Measurements from ENCODE around the gene NPHS2. TPM values are rescaled to one million over a fixed set of nuclear protein-coding genes. Genes with fewer than 3 reads are reported as not detected.

NPHS2 gene
- total RNA-seq, 1 experiment from 2014 or later, result not detected

DNA sequence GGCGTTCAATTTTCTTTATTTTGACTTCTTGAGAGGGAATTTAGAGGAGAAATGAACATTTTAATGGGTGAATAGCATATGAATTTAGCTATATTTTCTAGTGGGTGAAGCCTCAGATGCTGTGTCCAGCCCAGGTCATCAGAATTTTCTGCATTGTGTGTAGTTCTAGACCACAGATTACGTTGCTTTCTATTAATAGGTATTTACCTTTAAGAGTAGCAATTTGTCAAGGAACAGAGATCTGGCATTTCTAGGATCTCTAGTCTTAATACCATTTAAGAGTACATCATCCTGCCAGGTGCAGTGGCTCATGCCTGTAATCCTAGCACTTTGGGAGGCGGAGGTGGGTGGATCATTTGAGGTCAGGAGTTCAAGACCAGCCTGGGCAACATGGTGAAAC lies 36.6 kb upstream of the NPHS2 start:
- no peak for ATAC-seq
- Mint-ChIP-seq H3K4me1 (no peaks in the 10 kb centered on the region), H3K27me3 (ENCODE audit: low read depth) (no peaks in the 10 kb centered on the region; the same call in 1 of the 2 replicates), H3K27ac (no peak overlapping the region), H3K4me3 (no peak overlapping the region), H3K36me3 (no peaks in the 10 kb centered on the region), H3K9me3 (no peaks in the 10 kb centered on the region)
- ChIA-PET POLR2A (no interaction called here), CTCF (no interaction called here)
- no peak for DNase-seq (ENCODE audit: low spot score)
- TF ChIP-seq NFYB (CRISPR knock-in tag; conservative IDR thresholded peaks at IDR 0.05; ENCODE audit: low read depth) (no peak), FOXK1 (CRISPR knock-in tag; IDR thresholded peaks at IDR 0.05) (no peak), ZNF263 (CRISPR knock-in tag; IDR thresholded peaks at IDR 0.05; ENCODE audit: low read depth) (no peak), ESRRA (CRISPR knock-in tag; IDR thresholded peaks at IDR 0.05; ENCODE audit: borderline replicate concordance) (no peak), NFE2L1 (CRISPR knock-in tag; IDR thresholded peaks at IDR 0.05) (no peak), TEAD4 (CRISPR knock-in tag; IDR thresholded peaks at IDR 0.05) (no peak)
- TF ChIP-seq, protein P1, sequence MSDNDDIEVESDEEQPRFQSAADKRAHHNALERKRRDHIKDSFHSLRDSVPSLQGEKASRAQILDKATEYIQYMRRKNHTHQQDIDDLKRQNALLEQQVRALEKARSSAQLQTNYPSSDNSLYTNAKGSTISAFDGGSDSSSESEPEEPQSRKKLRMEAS (CRISPR knock-in tag; IDR thresholded peaks at IDR 0.05), result no peak
- TF ChIP-seq, protein P2, sequence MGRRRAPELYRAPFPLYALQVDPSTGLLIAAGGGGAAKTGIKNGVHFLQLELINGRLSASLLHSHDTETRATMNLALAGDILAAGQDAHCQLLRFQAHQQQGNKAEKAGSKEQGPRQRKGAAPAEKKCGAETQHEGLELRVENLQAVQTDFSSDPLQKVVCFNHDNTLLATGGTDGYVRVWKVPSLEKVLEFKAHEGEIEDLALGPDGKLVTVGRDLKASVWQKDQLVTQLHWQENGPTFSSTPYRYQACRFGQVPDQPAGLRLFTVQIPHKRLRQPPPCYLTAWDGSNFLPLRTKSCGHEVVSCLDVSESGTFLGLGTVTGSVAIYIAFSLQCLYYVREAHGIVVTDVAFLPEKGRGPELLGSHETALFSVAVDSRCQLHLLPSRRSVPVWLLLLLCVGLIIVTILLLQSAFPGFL (CRISPR knock-in tag; IDR thresholded peaks at IDR 0.05; ENCODE audit: borderline replicate concordance), result no peak

DNA sequence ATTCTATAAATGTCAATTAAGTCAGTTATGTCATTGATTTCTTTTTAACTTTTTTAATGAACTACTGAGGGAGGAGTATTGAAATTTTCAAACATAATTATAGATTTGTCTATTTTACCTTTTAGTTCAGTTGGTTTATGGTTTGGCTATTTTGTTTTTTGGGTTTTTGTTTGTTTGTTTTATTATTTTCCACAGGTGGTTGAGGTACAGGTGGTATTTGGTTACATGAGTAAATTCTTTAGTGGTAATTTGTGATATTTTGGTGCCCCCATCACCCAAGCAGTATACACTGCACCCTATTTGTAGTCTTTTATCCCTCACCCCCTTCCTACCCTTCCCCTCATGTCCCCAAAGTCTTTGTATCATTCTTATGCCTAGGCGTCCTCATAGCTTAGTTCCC lies 25.3 kb upstream of the NPHS2 start:
- H3K4me3 Mint-ChIP-seq, result no peak overlapping the region
- ATAC-seq, result no peak
- no peak for DNase-seq (ENCODE audit: low spot score)
- H3K27ac Mint-ChIP-seq, result no peak overlapping the region
- TF ChIP-seq, protein P3, sequence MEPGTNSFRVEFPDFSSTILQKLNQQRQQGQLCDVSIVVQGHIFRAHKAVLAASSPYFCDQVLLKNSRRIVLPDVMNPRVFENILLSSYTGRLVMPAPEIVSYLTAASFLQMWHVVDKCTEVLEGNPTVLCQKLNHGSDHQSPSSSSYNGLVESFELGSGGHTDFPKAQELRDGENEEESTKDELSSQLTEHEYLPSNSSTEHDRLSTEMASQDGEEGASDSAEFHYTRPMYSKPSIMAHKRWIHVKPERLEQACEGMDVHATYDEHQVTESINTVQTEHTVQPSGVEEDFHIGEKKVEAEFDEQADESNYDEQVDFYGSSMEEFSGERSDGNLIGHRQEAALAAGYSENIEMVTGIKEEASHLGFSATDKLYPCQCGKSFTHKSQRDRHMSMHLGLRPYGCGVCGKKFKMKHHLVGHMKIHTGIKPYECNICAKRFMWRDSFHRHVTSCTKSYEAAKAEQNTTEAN (CRISPR knock-in tag; IDR thresholded peaks at IDR 0.05), result no peak
- TF ChIP-seq FOXJ3 (CRISPR knock-in tag; IDR thresholded peaks at IDR 0.05; ENCODE audit: borderline replicate concordance) (no peak), PRRX2 (CRISPR knock-in tag; IDR thresholded peaks at IDR 0.05) (no peak), ZNF232 (CRISPR knock-in tag; IDR thresholded peaks at IDR 0.05) (no peak)
- TF ChIP-seq, protein P4, sequence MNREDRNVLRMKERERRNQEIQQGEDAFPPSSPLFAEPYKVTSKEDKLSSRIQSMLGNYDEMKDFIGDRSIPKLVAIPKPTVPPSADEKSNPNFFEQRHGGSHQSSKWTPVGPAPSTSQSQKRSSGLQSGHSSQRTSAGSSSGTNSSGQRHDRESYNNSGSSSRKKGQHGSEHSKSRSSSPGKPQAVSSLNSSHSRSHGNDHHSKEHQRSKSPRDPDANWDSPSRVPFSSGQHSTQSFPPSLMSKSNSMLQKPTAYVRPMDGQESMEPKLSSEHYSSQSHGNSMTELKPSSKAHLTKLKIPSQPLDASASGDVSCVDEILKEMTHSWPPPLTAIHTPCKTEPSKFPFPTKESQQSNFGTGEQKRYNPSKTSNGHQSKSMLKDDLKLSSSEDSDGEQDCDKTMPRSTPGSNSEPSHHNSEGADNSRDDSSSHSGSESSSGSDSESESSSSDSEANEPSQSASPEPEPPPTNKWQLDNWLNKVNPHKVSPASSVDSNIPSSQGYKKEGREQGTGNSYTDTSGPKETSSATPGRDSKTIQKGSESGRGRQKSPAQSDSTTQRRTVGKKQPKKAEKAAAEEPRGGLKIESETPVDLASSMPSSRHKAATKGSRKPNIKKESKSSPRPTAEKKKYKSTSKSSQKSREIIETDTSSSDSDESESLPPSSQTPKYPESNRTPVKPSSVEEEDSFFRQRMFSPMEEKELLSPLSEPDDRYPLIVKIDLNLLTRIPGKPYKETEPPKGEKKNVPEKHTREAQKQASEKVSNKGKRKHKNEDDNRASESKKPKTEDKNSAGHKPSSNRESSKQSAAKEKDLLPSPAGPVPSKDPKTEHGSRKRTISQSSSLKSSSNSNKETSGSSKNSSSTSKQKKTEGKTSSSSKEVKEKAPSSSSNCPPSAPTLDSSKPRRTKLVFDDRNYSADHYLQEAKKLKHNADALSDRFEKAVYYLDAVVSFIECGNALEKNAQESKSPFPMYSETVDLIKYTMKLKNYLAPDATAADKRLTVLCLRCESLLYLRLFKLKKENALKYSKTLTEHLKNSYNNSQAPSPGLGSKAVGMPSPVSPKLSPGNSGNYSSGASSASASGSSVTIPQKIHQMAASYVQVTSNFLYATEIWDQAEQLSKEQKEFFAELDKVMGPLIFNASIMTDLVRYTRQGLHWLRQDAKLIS (CRISPR knock-in tag; IDR thresholded peaks at IDR 0.05; ENCODE audit: borderline replicate concordance), result no peak
- TF ChIP-seq, protein P5, sequence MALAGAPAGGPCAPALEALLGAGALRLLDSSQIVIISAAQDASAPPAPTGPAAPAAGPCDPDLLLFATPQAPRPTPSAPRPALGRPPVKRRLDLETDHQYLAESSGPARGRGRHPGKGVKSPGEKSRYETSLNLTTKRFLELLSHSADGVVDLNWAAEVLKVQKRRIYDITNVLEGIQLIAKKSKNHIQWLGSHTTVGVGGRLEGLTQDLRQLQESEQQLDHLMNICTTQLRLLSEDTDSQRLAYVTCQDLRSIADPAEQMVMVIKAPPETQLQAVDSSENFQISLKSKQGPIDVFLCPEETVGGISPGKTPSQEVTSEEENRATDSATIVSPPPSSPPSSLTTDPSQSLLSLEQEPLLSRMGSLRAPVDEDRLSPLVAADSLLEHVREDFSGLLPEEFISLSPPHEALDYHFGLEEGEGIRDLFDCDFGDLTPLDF (CRISPR knock-in tag; IDR thresholded peaks at IDR 0.05), result no peak
- no peaks in the 10 kb centered on the region for H3K4me1 Mint-ChIP-seq
- peaks cover 8% of the 10 kb centered on the region for H3K27me3 Mint-ChIP-seq (ENCODE audit: low read depth)
- ChIA-PET CTCF (interaction anchor here (1.7 kb wide), 1 partner anchor 214 kb away, joined by 6 read pairs; no protein-coding TSS in a partner anchor), POLR2A (no interaction called here)
- H3K9me3 Mint-ChIP-seq, result peaks cover 24% of the 10 kb centered on the region
- peaks cover 9% of the 10 kb centered on the region for H3K36me3 Mint-ChIP-seq

DNA sequence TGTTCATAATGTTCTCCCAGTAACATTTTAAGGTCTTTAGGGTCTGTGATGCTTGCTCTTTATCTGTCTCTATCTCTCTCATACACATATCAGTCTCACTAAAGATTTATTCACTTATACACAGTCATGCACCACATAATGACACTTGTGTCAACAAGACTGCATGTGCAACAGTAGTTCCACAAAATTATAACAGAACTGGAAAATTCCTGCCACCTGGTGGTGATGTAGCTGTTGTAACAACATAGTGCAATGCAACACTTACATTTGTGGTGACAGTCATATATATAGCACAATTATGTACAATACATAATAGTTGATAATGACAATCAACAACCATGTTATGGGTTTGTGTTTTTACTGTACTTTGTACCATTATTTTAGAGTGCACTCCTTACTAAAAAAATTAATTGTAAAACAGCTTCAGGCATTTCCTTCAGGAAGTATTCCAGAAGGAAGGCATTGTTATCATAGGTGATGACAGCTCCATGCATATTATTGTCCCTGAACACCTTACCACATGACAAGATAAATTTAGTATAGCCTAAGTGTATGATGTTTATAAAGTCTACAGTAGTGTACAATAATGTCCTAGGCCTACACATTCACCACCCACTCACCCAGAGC lies 24.0 kb upstream of the NPHS2 start:
- ChIA-PET POLR2A (no interaction called here), CTCF (interaction anchor here (0.5 to 1.7 kb wide), 9 partner anchors 8 to 405 kb away, joined by 3 to 6 read pairs (median 3); partner anchors contain the start of gene TDRD5)
- no peaks in the 10 kb centered on the region for H3K4me1 Mint-ChIP-seq
- TF ChIP-seq TEAD1 (CRISPR knock-in tag; IDR thresholded peaks at IDR 0.05) (no peak), GABPB1 (CRISPR knock-in tag; IDR thresholded peaks at IDR 0.05) (no peak)
- TF ChIP-seq, protein P6, sequence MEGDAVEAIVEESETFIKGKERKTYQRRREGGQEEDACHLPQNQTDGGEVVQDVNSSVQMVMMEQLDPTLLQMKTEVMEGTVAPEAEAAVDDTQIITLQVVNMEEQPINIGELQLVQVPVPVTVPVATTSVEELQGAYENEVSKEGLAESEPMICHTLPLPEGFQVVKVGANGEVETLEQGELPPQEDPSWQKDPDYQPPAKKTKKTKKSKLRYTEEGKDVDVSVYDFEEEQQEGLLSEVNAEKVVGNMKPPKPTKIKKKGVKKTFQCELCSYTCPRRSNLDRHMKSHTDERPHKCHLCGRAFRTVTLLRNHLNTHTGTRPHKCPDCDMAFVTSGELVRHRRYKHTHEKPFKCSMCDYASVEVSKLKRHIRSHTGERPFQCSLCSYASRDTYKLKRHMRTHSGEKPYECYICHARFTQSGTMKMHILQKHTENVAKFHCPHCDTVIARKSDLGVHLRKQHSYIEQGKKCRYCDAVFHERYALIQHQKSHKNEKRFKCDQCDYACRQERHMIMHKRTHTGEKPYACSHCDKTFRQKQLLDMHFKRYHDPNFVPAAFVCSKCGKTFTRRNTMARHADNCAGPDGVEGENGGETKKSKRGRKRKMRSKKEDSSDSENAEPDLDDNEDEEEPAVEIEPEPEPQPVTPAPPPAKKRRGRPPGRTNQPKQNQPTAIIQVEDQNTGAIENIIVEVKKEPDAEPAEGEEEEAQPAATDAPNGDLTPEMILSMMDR (IDR thresholded peaks at IDR 0.05), result peak; percentile 27; the same call in 1 of the 2 replicates
- TF ChIP-seq, protein P7, sequence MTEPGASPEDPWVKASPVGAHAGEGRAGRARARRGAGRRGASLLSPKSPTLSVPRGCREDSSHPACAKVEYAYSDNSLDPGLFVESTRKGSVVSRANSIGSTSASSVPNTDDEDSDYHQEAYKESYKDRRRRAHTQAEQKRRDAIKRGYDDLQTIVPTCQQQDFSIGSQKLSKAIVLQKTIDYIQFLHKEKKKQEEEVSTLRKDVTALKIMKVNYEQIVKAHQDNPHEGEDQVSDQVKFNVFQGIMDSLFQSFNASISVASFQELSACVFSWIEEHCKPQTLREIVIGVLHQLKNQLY (CRISPR knock-in tag; IDR thresholded peaks at IDR 0.05), result no peak
- TF ChIP-seq, protein P8, sequence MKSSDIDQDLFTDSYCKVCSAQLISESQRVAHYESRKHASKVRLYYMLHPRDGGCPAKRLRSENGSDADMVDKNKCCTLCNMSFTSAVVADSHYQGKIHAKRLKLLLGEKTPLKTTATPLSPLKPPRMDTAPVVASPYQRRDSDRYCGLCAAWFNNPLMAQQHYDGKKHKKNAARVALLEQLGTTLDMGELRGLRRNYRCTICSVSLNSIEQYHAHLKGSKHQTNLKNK (CRISPR knock-in tag; IDR thresholded peaks at IDR 0.05), result no peak
- H3K27me3 Mint-ChIP-seq (ENCODE audit: low read depth), result peaks cover 12% of the 10 kb centered on the region
- no peak overlapping the region for H3K4me3 Mint-ChIP-seq
- H3K9me3 Mint-ChIP-seq, result peaks cover 24% of the 10 kb centered on the region
- peaks cover 9% of the 10 kb centered on the region for H3K36me3 Mint-ChIP-seq
- ATAC-seq (no peak), DNase-seq (ENCODE audit: low spot score) (no peak)
- H3K27ac Mint-ChIP-seq, result no peak overlapping the region
